Stimulated activated CD4-positive, alpha-beta T cell treated with anti-CD3 and anti-CD28 coated beads, Interleukin-12 subunit alpha, Interleukin-12 subunit beta, amount 100 ng/mL, for 4 hours (primary cell): ENCODE data around the gene PLXNB3.

Source experiments
- DNase-seq: peaks from one replicate; pipeline ENCODE4 v3.0.0-alpha.2; 2020

PLXNB3 gene

DNA sequence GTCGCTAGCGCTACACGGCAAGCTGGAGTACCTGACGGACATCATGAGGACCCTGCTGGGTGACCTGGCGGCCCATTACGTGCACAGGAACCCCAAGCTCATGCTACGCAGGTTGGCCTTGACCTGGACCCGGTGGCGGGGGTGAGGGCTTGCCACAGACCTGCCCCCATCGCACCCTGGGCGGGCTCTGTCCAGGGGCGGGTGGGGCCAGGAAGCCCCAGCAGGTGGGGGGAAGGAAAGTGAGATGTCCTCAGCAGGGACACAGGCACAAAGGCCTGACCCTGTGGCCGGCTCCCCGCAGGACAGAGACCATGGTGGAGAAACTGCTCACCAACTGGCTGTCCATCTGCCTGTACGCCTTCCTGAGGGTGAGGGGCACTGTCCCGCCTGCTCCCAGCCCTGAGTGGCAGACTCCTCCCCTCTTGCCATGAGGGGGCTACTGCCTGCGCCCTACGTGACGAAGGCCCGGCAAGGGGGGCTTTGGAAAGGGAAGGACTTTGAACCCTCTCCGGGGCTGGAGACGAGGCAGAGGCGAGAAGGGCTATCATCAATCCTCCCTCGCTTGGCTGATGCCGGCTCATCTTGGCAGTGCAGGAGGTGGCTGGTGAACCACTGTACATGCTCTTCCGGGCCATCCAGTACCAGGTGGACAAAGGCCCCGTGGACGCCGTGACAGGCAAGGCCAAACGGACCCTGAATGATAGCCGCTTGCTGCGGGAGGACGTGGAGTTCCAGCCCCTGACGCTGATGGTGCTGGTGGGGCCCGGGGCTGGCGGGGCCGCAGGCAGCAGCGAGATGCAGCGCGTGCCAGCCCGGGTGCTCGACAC, 11.5 kb downstream of the PLXNB3 start:
- DNase-seq, result no peak

DNA sequence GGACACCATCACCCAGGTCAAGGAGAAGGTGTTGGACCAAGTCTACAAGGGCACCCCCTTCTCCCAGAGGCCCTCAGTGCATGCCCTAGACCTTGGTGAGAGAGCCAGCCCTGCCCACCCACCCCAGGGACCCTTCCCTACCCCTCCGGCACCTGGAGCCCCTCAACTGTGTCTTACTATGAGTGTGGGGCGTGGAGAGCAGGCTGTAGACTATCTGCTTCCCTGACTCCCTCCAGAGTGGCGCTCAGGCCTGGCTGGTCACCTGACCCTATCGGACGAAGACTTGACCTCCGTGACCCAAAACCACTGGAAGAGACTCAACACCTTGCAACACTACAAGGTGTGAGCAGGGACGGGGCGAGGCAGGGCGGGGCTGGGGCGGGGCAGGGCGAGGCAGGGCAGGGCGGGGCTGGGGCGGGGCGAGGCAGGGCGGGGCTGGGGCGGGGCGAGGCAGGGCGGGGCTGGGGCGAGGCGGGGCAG, 12.1 kb downstream of the PLXNB3 start:
- DNase-seq, result no peak

DNA sequence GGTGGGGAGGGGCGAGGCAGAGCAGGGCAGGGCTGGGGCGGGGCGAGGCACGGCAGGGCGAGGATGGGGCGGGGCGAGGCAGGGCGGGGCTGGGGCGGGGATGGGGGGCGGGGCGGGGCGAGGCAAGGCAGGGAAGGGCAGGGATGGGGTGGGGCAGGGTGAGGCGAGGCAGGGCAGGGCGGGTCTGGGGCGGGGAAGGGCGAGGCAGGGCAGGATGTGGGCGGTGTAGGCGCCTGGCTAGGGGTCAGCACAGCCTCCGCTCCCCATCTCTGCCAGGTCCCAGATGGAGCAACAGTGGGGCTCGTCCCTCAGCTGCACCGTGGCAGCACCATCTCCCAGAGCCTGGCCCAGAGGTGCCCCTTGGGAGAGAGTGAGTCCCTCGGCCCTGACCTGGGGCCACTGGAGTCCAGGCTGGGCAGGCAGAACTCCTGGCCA, 12.6 kb downstream of the PLXNB3 start:
- DNase-seq, result no peak

DNA sequence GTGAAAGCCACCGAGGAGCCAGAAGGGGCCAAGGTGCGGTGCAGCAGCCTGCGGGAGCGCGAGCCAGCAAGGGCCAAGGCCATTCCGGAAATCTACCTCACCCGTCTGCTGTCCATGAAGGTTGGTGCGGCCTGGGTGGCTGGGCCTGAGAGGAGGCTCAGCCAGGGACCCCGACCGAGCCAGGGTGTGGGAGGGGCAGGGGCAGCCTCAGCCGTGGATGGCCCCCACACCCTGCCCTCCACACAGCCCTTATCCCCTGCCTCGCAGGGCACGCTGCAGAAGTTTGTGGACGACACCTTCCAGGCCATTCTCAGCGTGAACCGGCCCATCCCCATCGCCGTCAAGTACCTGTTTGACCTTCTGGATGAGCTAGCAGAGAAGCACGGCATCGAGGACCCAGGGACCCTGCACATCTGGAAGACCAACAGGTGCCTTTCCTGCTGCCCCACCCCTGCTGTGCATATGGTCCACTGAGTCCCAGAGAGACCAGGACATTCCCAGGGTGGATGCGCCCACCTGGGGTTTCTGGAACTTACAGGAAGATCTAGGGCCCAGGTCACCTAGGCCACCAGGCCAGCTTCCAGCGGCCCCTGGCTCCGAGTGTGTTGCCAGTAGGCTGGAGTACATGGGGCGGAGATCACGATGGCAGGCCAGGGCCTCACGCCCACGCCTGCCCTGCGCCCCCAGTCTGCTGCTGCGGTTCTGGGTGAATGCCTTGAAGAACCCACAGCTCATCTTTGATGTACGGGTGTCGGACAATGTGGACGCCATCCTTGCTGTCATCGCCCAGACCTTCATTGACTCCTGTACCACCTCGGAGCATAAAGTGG, 13.4 kb downstream of the PLXNB3 start:
- no peak for DNase-seq

DNA sequence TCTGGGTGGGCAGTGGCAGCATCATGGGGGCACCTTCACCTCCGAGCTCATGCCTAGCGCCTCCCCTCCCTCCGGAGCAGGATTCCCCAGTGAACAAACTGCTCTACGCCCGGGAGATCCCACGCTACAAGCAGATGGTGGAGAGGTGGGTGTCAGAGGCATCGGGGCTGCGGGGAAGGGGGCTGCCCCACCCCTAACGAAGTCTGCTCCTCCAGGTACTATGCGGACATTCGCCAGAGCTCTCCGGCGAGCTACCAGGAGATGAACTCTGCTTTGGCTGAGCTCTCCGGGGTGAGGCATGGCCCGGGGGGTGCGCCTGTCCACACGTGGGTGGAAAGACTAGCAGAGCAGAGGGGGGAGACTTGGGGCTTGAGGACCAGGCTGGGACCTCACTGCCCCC, 14.1 kb downstream of the PLXNB3 start:
- no peak for DNase-seq

DNA sequence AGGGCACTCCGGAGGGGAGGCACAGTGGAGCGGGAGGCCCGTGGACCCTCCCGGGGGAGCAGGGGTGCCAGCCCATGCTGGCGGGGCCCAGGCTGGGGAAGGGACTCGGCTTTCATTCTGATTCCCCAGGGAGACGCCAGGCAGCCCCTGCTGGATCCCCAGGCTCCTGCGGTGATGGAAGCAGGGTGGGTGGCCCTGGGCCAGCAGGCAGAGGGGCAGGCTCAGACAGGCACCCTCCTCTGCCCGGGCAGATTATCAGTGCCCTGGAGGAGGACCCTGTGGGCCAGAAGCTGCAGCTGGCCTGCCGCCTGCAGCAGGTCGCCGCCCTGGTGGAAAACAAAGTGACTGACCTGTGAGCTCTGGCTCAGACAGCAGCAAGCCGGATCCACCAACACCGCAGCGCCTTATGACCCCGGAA, 14.6 kb downstream of the PLXNB3 start:
- DNase-seq, result no peak

DNA sequence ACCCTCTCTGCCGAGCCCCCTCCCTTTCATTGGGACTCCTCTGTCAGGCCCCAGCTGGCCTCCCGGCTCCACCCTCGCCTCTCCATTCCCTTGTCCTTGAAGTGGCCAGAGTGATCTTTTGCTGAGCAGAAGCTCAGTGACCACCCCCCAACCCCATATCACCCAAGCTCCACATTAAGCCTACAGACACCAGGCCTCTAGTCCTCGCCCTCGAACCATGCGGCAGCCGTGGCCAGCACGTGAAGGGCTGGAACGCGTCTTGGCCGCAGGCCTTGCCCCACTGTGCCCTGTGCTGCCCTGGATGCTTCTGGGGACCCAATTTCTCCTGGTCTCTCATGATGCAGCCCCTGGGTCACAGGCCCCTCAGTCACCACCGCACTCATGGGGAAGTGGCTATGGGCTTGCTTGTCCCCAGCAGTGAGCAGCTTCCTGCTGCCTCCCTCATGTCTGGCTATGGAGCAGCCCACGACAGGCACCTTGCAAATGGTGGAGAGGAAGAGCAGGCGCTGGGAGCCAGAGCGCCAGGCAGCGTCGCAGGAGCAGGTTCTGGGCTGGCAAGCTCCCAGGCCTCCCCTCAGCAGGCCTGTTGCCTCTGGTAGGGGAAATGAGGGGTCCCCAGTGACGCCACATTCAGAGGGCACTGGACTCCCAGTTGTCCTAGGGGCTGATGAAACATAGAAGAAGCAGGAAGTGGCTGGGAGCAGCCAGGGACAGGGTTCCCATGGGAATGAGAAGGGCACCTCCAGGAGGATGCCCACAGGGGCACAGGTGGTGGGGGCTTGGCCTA, 16.0 kb downstream of the PLXNB3 start:
- DNase-seq, result no peak

DNA sequence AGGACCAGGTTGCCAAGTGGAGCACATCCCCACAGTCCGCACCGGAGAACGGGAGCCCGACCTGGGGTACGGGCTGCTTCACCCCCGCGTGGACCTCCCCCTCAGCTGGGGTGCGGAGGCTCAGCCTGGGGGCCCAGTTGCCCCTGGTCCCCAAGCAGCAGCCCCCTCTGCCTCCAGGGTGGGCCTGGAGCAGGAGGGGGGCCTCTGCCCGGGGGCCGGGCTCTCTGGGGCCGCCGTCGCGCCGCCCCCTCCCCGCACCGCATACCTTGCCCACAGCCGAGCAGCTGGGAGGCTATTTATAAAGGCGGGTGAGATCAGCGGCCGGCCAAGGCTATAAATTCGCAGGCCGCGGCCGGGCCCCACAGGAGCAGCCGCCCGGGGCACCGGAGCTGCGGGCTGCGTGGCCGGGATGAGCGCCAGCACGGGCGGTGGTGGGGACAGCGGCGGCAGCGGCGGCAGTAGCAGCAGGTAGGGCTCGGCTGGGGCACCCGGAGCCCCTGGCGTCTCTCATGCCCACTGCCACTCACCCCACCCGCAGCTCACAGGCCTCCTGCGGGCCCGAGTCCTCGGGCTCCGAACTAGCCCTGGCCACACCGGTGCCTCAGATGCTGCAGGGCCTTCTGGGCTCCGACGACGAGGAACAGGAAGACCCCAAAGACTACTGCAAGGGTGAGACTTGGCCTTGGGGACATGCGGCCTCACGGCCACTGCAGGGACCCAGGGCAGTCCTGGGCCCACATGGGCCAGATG, 16.8 kb downstream of the PLXNB3 start, which contains the start of gene SRPK3:
TSS of gene SRPK3 (plus strand) at position 364 of the 750 bp plus-strand sequence. CDS start at position 410, 46 bp downstream.
- DNase-seq, result no peak

DNA sequence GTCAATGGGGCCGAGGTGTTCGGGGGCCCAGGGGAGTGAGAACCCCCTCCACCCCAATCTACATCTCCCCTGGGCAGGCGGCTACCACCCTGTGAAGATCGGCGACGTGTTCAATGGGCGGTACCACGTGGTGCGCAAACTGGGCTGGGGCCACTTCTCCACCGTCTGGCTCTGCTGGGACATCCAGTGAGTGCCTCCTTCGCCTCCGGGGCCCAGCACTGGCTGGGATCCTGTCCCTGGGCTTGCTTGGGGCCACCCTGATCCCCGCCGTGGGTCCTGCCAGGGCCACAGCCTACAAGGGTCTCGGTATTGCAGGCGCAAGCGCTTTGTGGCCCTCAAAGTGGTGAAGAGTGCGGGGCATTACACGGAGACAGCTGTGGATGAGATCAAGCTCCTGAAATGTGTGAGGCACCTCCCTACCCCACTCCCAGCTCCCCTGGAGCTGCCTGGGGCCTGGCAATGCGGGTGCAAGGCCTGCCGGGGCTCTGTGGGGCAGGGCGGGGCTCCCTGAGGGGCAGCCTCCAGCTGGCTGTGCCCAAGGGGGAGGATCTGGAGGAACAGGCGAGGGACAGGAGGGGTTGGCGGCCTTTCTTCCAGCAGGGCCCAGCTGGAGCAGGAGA, 17.5 kb downstream of the PLXNB3 start:
- no peak for DNase-seq

DNA sequence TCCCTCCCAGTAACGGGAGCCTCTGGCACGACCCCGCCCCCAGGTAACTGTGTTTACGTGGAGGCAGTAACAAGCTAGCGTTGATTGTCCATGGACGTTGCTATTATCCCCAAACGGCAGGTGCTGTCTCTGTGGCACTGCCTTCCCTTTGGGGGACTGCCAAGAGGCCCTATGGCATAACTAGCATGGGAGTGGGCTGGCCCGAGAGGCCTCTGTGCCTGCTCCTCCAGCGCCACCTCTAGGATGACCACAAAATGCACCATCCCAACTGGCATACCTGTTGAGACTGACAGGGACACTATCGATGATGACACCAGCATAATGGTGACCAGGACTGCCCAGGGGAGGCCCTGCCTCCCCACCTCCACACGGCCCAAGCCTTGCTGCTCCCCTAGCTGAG, 18.3 kb downstream of the PLXNB3 start:
- DNase-seq, result no peak

DNA sequence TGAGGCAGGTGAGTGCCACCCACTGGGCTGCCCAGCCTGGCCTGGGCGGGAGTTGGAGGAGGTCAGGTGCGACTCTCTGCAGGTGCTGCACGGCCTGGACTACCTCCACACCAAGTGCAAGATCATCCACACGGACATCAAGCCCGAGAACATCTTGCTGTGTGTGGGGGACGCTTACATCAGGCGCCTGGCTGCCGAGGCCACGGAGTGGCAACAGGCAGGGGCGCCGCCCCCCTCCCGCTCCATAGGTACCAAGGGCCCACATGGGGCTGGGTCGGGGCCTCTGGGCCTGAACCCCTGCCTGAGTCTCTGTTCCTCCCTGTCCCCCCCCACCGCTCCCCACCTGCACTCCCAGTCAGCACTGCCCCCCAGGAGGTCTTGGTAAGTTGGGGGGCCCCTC, 18.8 kb downstream of the PLXNB3 start:
- no peak for DNase-seq

DNA sequence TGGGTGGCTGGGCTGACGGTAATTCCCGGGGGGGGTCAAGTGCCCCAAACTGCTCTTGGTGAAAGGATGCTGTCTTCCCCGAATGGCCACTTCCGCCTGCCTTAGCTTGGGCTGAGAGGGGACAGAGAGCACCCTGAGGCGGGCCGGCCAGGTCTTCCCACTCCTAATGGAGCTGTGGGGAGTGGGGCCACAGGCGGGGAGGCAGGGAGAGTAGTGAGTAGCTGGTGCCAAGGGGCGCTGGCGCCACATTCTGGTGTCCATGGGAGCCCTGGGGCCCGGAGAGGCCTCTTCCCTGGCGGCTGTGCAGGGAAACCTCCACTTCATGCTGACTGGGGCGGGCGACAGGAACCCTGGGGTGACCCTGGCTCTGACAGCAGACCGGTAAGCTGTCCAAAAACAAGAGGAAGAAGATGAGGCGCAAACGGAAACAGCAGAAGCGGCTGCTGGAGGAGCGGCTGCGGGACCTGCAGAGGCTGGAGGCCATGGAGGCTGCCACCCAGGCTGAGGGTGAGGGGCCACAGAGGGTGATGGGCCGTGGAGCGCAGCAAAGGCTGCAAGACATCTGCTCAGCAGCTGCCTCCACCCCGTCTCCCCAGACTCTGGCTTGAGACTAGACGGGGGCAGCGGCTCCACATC, 19.4 kb downstream of the PLXNB3 start:
- no peak for DNase-seq

DNA sequence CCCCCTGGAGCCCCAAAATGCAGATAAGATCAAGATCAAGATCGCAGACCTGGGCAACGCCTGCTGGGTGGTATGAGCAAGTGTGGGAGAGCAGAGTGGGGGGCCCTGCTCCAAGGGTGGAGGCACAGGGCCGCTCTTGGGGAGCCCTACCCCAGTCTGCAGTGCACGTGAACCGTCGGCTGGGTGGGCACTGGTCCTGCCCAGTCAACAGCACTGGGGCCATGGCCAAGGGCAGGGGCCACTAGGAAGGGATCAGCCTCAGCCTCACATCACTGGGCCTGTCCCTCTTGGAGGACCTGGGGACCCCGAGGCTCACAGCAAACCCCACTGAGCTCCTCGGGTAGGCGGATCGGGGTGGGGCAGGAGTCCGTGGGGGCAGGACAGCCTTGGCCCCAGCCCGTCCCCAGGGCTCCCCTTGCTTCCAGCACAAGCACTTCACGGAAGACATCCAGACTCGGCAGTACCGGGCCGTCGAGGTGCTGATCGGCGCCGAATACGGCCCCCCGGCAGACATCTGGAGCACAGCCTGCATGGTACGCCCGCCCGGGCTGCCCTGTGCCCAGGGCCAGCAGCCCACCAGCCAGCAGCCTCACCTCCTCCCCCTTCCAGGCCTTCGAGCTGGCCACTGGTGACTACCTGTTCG, 20.4 kb downstream of the PLXNB3 start:
- DNase-seq, result no peak

DNA sequence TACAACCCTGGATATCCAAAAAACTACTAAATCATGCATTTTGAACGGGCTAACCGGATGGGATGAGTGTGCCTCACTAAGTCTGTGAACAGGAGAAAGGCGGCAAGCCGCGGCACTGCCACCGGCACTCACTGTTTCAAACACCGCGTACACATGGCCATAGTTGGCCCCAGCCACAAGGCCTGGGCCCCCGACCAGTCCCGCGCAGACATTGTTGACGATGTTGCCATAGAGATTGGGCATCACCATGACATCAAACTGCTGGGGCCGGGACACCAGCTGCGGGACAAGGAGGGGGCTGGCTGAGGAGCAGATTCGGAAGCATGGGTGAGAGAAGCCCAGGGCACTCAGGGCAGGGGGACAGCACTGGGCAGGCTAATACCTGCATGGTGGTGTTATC, 22.6 kb downstream of the PLXNB3 start:
- DNase-seq, result no peak

DNA sequence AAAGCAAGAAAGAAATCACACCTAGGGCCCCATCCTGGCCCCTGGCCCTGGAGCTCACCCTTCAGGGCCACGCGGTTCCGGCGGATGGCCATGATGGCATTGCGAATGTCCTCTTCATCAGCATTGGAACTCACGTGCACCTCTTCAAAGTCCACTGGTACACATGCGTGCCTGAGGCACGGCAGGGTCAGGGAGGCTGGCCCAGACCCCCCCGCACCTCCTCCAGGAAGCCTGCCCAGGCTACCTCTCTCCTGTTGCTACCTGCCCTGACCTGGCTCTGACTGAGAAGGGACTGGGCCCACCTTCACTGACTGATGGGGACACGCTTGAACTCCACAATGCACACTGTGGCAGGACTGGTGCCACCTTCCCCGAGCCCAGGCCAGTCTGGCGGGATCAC, 25.6 kb downstream of the PLXNB3 start:
- no peak for DNase-seq

DNA sequence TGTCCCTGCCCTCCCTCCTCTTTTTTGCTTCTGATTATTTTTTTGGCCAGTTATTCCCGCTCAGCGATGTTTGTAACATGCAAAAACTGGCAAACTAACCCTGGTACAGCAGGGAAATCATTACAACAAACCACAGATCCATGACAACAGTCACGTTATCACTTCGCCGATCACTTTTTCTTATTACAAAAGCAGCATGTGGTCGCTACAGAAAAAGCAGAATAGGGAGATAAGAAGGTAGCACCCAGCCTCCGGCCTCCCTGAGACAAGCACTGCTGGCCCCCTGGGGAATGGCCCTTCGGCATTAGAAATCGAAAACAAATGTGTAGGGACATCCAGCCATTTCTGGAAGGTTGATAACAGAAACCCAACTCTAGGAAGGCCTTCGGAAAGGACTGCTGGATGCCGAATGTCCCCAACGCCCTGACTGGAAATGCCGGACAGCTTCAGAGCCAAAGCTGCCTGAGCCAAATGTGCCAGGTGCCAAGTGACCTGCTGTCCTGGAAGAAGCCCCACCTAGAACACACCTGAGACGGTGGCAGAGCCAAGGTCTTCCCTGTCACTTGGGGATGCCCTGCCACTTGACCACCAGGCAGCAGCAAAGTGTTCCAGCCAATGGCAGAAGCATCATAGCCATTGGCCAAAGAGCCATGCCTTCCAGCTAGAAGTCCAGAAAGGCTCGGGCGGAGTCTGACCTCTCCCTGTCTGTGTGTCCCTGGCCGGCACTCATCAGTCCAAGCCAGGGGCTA, 27.2 kb downstream of the PLXNB3 start:
- no peak for DNase-seq

DNA sequence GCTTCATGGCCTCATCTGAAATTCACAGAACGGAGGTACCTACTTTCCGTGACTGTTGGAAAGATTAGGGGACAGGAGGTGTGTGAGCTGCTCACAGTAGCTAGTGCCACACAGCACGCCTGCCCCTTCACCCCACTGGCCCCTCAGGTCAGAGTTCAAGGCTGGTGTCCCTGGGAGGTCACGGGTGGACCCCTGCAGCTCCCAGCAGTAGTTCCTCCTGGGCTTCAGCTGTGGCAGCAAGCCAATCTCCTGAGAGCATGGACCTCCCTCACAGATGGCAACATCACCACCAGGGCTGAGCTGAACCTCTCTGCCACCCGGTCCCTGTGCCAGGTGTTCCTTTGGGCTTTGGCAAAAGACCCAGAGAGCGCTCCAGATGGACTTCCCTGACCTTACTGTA, 28.3 kb downstream of the PLXNB3 start:
- no peak for DNase-seq

DNA sequence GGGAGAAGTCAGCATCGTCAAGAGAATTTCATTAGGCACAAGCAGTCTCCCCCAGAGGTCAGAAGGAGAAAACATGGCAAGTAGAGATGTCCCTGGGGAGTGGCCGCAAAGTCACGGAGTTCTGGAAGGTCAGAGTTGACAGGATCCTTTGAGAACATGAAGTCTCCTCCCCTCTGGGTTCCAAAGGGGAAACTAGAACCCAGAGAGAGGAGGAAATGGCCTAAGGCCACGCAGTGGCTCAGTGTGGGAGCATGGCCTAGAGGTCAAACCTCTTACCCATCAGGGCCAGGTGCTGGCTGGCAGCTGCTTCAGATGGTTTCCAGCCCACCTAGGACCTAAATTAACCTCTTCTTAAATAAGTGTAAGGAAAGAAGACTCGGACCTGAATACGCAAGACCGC, 29.2 kb downstream of the PLXNB3 start:
- DNase-seq, result no peak

DNA sequence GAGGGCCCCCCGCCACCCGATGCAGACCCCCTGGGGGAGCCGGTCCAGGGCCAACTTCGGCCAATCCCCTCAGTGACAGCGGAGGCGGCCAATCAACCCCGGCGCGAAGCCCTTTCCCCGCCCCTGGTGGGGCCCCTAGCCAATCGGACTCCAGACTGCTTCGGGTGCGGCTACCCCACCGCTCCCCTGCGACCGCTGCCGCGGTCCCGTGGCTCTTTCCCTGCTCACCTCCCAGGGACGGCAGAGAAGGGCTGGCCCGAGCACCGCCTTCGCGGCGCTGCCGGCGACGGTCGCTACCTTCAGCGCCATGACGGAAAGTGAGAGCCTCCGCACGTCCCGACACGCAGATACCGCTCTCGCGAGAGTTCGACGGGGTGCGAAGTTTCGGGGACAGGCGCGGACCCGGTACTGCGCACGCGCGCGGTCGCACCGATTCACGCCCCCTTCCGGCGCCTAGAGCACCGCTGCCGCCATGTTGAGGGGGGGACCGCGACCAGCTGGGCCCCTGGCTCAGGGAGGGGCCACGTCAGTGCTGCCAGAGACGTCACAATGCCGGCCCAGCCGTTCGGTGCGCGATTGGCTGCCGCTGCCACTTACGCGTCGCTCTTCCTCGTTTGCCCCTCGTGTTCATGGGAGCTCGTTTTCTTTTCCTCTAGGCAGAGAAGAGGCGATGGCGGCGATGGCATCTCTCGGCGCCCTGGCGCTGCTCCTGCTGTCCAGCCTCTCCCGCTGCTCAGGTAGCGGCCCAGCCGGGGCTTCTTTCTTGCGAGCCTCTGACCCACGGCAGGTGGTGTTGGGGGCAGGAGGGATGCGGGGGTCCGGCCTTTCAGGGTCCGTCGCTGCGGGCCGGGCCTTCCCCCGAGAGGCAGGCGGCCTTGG, 30.2 kb downstream of the PLXNB3 start, which contains the start of the genes IDH3G and SSR4:
TSS of gene IDH3G (minus strand) at position 358 of the 879 bp plus-strand sequence. CDS start at position 309, 49 bp downstream.
TSS of gene SSR4 (plus strand) at position 651 of the 879 bp plus-strand sequence. CDS start at position 671, 20 bp downstream.
- peak; percentile 83 for DNase-seq
